D721Med (cell line): ENCODE results near the gene SPATA7.

Experiments used
- DNase-seq: peaks from one replicate; pipeline ENCODE4 v3.0.0; 2011; ENCODE audit warnings: low spot score; ENCODE audit not compliant: insufficient read length
- FAIRE-seq: peaks from 2 replicates; lab custom pipeline; 2011; peaks lifted over from hg19 to GRCh38; lab: Jason Lieb, UNC
- TF ChIP-seq, protein P1 (sequence below): IDR thresholded peaks from 2 replicates; pipeline ENCODE4 v1.5.1; 2012; ENCODE audit warnings: mild to moderate bottlenecking, control low read depth; ENCODE audit not compliant: insufficient read depth; ENCODE audit errors: missing control alignments

SPATA7 gene

DNA sequence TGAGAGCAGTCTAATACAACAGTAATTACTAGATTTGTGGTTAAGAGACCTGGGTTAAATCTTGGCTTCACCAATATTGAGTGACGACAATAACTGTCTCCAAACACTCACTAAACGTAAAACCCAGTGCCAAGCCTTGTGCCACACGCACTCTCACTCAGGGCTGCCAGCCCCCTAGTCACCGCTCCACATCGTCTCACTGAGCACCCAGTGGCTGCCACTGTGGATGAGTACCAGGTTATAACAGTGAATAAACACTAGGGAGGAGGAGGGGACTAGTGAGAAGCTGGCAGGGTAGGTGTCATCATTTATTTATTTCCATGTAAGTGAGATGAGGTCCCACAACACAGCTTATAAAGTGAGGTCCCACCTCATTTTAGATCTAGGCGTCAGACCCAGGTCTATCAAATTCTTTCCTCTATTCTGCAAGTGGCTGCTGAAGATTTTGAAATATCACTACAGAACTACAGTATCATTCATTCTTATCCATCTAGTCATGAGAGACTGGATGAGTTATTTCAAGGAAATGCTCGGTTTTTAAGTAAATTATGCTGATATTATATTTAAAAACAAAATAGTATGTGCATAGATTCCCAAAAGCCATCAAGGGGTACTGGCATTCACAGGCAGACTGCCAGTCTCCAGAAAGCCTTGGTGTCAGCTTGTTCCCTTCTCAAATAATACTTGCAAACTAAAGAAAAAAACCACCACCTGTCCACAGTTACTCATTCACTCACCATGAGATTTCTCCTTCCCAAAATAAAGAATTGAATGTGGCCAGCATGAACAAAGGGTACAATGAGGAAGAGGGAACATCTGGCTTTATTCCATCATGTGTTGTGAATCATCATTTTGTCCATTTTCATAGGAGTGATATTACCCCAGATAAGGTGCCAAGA is 85.3 kb downstream of the SPATA7 start:
- DNase-seq (no peak), FAIRE-seq (no peak)
- TF ChIP-seq, protein P1, sequence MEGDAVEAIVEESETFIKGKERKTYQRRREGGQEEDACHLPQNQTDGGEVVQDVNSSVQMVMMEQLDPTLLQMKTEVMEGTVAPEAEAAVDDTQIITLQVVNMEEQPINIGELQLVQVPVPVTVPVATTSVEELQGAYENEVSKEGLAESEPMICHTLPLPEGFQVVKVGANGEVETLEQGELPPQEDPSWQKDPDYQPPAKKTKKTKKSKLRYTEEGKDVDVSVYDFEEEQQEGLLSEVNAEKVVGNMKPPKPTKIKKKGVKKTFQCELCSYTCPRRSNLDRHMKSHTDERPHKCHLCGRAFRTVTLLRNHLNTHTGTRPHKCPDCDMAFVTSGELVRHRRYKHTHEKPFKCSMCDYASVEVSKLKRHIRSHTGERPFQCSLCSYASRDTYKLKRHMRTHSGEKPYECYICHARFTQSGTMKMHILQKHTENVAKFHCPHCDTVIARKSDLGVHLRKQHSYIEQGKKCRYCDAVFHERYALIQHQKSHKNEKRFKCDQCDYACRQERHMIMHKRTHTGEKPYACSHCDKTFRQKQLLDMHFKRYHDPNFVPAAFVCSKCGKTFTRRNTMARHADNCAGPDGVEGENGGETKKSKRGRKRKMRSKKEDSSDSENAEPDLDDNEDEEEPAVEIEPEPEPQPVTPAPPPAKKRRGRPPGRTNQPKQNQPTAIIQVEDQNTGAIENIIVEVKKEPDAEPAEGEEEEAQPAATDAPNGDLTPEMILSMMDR, result no peak

DNA sequence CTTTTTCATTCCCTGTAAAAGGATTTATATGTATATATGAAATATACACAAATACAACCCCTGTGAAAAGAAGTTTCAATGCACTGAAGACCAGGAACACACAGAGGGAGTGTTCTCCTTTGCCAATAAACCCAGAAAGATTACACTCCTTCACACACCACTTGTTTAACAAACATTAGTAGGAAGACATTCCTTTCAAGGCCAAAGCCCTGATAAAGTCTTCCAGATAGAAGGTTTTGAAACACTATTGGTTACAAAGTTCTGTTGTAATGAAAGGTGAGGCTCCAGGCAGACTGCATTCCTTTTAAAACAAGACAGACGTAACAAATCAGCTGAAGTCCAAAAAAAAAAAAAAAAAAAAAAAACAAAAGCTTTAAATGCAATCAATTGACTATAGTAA is 88.3 kb downstream of the SPATA7 start:
- TF ChIP-seq, protein P1, result no peak
- FAIRE-seq, result no peak
- no peak for DNase-seq

DNA sequence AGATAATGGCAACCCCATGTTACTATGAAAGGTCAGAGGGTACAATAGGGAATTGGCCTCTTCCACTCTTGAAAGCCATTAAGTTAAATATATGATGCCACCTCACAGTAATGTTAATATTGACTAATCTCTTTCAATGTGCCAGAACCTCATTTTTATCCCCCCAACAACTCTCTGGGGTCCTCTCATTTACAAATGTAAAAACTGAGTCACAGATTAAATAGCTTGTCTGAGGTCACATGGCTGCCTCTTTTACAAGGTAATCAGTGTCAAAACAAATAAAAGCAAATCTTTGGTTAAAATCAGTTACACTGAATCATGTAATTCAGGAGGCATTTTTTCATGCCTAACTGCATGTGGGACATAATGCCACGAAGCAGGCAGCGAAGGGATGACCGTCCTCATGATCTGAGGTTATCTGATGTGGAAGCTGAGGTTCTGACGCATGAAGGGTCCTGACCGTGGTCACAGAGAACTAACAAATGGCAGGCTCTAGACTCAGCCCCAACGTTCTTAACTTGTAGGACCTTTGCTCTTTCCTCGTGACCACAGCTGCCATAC is 90.8 kb downstream of the SPATA7 start:
- TF ChIP-seq, protein P1, result no peak
- DNase-seq (no peak), FAIRE-seq (no peak)

DNA sequence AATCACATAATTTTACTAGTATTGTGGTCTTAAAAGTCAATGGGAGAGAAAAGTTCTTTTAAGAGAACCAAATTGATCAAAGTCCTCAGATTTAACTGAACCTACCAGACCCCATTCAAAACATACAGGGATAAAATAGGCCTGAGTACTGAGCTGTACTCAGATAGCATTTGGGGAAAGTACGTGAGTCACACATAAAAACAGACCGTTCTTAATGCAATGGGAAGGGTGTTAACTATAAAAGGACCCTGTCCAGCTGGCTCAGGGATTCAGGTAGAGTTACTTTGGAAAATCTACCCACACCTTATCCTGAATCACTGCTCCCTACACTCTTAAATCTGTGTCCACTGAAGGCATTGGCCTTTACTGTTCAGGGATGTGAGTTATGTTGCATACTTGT is 91.4 kb downstream of the SPATA7 start:
- TF ChIP-seq, protein P1, result no peak
- no peak for FAIRE-seq
- DNase-seq, result no peak

DNA sequence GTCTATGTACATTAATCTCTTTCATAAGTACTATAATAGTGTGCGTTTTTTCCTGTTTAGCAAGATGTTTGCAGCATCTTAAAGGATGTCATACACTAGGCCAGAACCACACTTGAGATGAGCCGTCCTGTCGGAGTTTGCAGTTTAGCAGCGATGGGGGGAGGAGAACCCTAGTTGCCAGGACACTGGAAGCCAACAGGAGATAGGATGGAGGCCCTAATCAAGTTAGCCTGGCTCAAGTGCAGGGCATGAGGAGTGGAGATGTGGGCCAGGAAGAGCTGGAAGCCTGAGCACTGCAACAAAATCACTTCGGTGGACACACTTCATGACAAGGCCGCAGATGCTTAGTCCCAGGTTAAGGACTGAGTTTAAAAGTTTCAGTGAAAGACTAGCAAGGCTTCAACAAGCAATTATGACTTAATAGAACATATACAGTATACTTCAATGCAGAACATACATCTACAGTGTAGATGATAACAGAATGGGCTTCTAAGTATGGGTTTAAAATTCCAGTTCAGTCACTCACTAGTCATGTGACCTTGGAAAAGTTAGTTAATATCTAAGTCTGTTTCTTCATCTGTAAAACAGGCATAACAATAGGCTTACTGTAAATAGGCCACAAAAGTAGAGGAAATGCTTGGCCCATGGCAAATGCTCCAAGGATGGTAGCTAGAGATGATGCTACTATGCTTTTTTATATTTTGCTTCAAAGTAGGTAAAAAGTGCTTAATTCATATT is 92.2 kb downstream of the SPATA7 start:
- FAIRE-seq, result no peak
- TF ChIP-seq, protein P1, result no peak

DNA sequence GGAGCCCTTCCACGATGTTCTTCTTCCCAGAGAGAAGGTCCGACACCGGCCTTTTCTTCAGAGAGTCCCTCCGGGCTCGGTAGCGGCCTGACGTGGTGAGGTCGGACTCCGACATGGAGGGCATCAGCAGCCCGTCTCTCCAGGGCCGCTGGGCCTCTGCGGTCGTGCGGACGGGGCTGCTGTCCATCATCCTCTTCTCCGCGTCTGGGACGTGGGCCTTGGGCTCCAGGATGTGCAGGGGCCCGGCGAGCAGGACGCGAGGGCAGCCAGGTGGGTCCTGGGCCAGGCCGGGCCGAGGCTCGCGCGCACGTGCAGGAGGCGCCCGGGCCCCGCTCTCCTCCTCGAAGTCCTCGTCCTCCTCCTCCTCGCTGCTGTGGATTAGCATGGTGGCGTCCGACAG is 93.5 kb downstream of the SPATA7 start:
- DNase-seq (no peak), FAIRE-seq (no peak)
- TF ChIP-seq, protein P1, result no peak

More for the DNA sequence above, 92.2 kb downstream of the SPATA7 start:
- DNase-seq, result no peak
